IMR-90 (cell line): ENCODE measurements around the gene ANKRD16. TPM values are rescaled to one million over a fixed set of nuclear protein-coding genes. Genes with fewer than 3 reads are reported as not detected.

Source experiments
- ATAC-seq: fragments of 200-7000 bp; cut with Tn5 transposase; 2 replicates; pipeline ENCODE4 v1.9.1; 2020; ENCODE audit warnings: low read depth, mild to moderate bottlenecking, moderate library complexity
- BruUV-seq: library from RNA; stranded (reverse); fragments of 400-500 nt; replicated peaks from 2 replicates; lab custom pipeline; 2021; lab: Mats Ljungman, UMichigan
- CTCF ChIA-PET: fragments of 300-600 bp; formaldehyde crosslinking; extraction: SDS; loops from one replicate; lab custom pipeline; 2021; ENCODE audit warnings: antibody characterized with exemption; lab: Yijun Ruan, JAX
- POLR2A ChIA-PET: fragments of 300-600 bp; sonication (Branson Sonifier 250); formaldehyde crosslinking; loops from one replicate; lab custom pipeline; 2022; ENCODE audit warnings: antibody characterized with exemption; ENCODE audit not compliant: unreplicated experiment; lab: Charles Lee
- DNase-seq: peaks from one replicate; pipeline ENCODE4 v3.0.0; 2013
- H2AFZ ChIP-seq: replicated peaks from 2 replicates; pipeline ENCODE3; 2013; ENCODE audit warnings: low read length, mild to moderate bottlenecking; ENCODE audit not compliant: poor library complexity
- H2AK5ac ChIP-seq: 2 replicates; pipeline ENCODE4 v1.6.1; 2013; ENCODE audit warnings: low read depth, low read length, inconsistent platforms
- H2AK9ac ChIP-seq: replicated peaks from 2 replicates; pipeline ENCODE3; 2013; ENCODE audit warnings: mild to moderate bottlenecking, low read depth, low read length, moderate library complexity; ENCODE audit not compliant: poor library complexity
- H2BK120ac ChIP-seq: 2 replicates; pipeline ENCODE4 v1.6.1; 2013; ENCODE audit warnings: low read depth, low read length, inconsistent platforms
- H2BK15ac ChIP-seq: 3 replicates; pipeline ENCODE4 v1.6.1; 2013; ENCODE audit warnings: low read depth, low read length, inconsistent platforms
- H2BK20ac ChIP-seq: 2 replicates; pipeline ENCODE4 v1.6.1; 2013; ENCODE audit warnings: low read depth, mild to moderate bottlenecking, inconsistent platforms, low read length, moderate library complexity
- H2BK5ac ChIP-seq: 2 replicates; pipeline ENCODE4 v1.6.1; 2013; ENCODE audit warnings: mild to moderate bottlenecking, low read depth, low read length, inconsistent platforms; ENCODE audit not compliant: poor library complexity, severe bottlenecking
- H3K14ac ChIP-seq: replicated peaks from 2 replicates; pipeline ENCODE4 v1.6.1; 2013; ENCODE audit warnings: low read depth, low read length, inconsistent platforms
- H3K18ac ChIP-seq: 2 replicates; pipeline ENCODE4 v1.6.1; 2013; ENCODE audit warnings: low read depth, low read length, control low read depth
- H3K23ac ChIP-seq: 2 replicates; pipeline ENCODE4 v1.6.1; 2013; ENCODE audit warnings: low read depth, low read length, inconsistent platforms
- H3K27ac ChIP-seq: 2 replicates; pipeline ENCODE4 v1.5.1; 2013; ENCODE audit warnings: mild to moderate bottlenecking, control low read depth, low read length; ENCODE audit not compliant: insufficient read depth
- H3K27me3 ChIP-seq: 2 replicates; pipeline ENCODE4 v1.6.1; 2013; ENCODE audit warnings: low read length; ENCODE audit not compliant: control insufficient read depth, insufficient read depth
- H3K36me3 ChIP-seq: 2 replicates; pipeline ENCODE4 v1.6.1; 2013; ENCODE audit warnings: low read length, mixed read lengths; ENCODE audit not compliant: control insufficient read depth, insufficient read depth
- H3K4ac ChIP-seq: 2 replicates; pipeline ENCODE4 v1.6.1; 2013; ENCODE audit warnings: low read depth, low read length, inconsistent platforms
- H3K4me1 ChIP-seq: 2 replicates; pipeline ENCODE4 v1.6.1; 2013; ENCODE audit warnings: low read length, mixed read lengths; ENCODE audit not compliant: control insufficient read depth, insufficient read depth
- H3K4me2 ChIP-seq: 2 replicates; pipeline ENCODE4 v1.6.1; 2013; ENCODE audit warnings: low read depth, mild to moderate bottlenecking, control low read depth, low read length, moderate library complexity
- H3K4me3 ChIP-seq: 2 replicates; pipeline ENCODE4 v1.5.1; 2013; ENCODE audit warnings: low read depth, mild to moderate bottlenecking, control low read depth, low read length, moderate library complexity; ENCODE audit not compliant: insufficient read depth
- H3K56ac ChIP-seq: 2 replicates; pipeline ENCODE4 v1.6.1; 2013; ENCODE audit warnings: low read length, inconsistent platforms; ENCODE audit not compliant: insufficient read depth; ENCODE audit errors: extremely low read depth
- H3K79me1 ChIP-seq, 2 experiments: 2 replicates each; pipeline ENCODE4 v1.6.1; 2013; ENCODE audit warnings: low read length in 2 of 2, inconsistent platforms in 1 of 2, low read depth in 1 of 2
- H3K9ac ChIP-seq: 2 replicates; pipeline ENCODE4 v1.6.1; 2013; ENCODE audit warnings: low read depth, low read length, control low read depth
- H3K9me1 ChIP-seq: 2 replicates; pipeline ENCODE4 v1.6.1; 2013; ENCODE audit warnings: low read length, inconsistent platforms; ENCODE audit not compliant: insufficient read depth
- H3K9me3 ChIP-seq: 2 replicates; pipeline ENCODE4 v1.6.1; 2013; ENCODE audit warnings: low read length; ENCODE audit not compliant: control insufficient read depth, insufficient read depth
- H4K20me1 ChIP-seq: 2 replicates; pipeline ENCODE4 v1.6.1; 2013; ENCODE audit warnings: low read length, inconsistent platforms; ENCODE audit not compliant: insufficient read depth
- H4K5ac ChIP-seq: 2 replicates; pipeline ENCODE4 v1.6.1; 2013; ENCODE audit warnings: mild to moderate bottlenecking, low read depth, low read length, control low read depth
- H4K8ac ChIP-seq, 2 experiments: 2 replicates each; pipeline ENCODE4 v1.6.1; 2013; ENCODE audit warnings: low read depth in 2 of 2, low read length in 2 of 2, control low read depth in 1 of 2, inconsistent platforms in 1 of 2
- H4K91ac ChIP-seq: 2 replicates; pipeline ENCODE4 v1.6.1; 2013; ENCODE audit warnings: low read depth, low read length, inconsistent platforms; ENCODE audit not compliant: insufficient read depth
- BHLHE40 ChIP-seq: fragments of 150-350 bp; IDR thresholded peaks from 2 replicates; pipeline ENCODE4 v1.6.1; 2016; ENCODE audit warnings: mild to moderate bottlenecking, low read depth, low read length
- CEBPB ChIP-seq: IDR thresholded peaks from 2 replicates; pipeline ENCODE4 v1.6.1; 2012; ENCODE audit warnings: low read depth, low read length, improper control_type of control experiment
- CHD1 ChIP-seq: IDR thresholded peaks from 2 replicates; pipeline ENCODE4 v1.6.1; 2012; ENCODE audit warnings: low read depth, low read length, improper control_type of control experiment
- CTCF ChIP-seq: conservative IDR thresholded peaks from 2 replicates; pipeline ENCODE4 v1.5.1; 2012; ENCODE audit warnings: mild to moderate bottlenecking, low read depth, low read length, improper control_type of control experiment
- ELK1 ChIP-seq: fragments of 150-350 bp; IDR thresholded peaks from 2 replicates; pipeline ENCODE4 v1.6.1; 2016; ENCODE audit warnings: low read depth, mild to moderate bottlenecking, low read length, moderate library complexity, borderline replicate concordance
- FOS ChIP-seq: fragments of 150-350 bp; IDR thresholded peaks from 2 replicates; pipeline ENCODE4 v1.6.1; 2016; ENCODE audit warnings: low read depth, low read length
- MAFK ChIP-seq: IDR thresholded peaks from 2 replicates; pipeline ENCODE4 v1.6.1; 2012; ENCODE audit warnings: low read depth, low read length, improper control_type of control experiment
- MAZ ChIP-seq: IDR thresholded peaks from 2 replicates; pipeline ENCODE4 v1.6.1; 2012; ENCODE audit warnings: low read depth, mild to moderate bottlenecking, low read length, improper control_type of control experiment, moderate library complexity, borderline replicate concordance
- NFE2L2 ChIP-seq: fragments of 150-350 bp; IDR thresholded peaks from 2 replicates; pipeline ENCODE4 v1.6.1; 2016; ENCODE audit warnings: low read depth, mild to moderate bottlenecking, low read length
- POLR2A ChIP-seq: IDR thresholded peaks from 2 replicates; pipeline ENCODE4 v1.6.1; 2012; ENCODE audit warnings: mild to moderate bottlenecking, low read depth, low read length
- RAD21 ChIP-seq: IDR thresholded peaks from 2 replicates; pipeline ENCODE4 v1.6.1; 2012; ENCODE audit warnings: low read length, improper control_type of control experiment
- RCOR1 ChIP-seq: IDR thresholded peaks from 2 replicates; pipeline ENCODE4 v1.6.1; 2012; ENCODE audit warnings: mild to moderate bottlenecking, low read length, improper control_type of control experiment; ENCODE audit not compliant: insufficient replicate concordance
- RFX5 ChIP-seq: IDR thresholded peaks from 2 replicates; pipeline ENCODE4 v1.8.0; 2012; ENCODE audit warnings: low read depth, mild to moderate bottlenecking, low read length, moderate library complexity
- SMC3 ChIP-seq: fragments of 150-350 bp; IDR thresholded peaks from 2 replicates; pipeline ENCODE4 v1.6.1; 2016; ENCODE audit warnings: low read depth, mild to moderate bottlenecking, antibody characterized with exemption, low read length, moderate library complexity
- USF2 ChIP-seq: fragments of 150-350 bp; IDR thresholded peaks from 2 replicates; pipeline ENCODE4 v1.6.1; 2017; ENCODE audit warnings: mild to moderate bottlenecking, antibody characterized with exemption, low read length, low read depth
- WGBS, 2 experiments: methylation state at CpG; one replicate each; pipeline versions ENCODE4 v1.1.5 to v1.1.7; 2013; ENCODE audit warnings: missing lambda C conversion rate in 2 of 2; ENCODE audit not compliant: insufficient read length in 1 of 2; ENCODE audit errors: extremely low coverage in 2 of 2; 5-methylcytosine and 5-hydroxymethylcytosine counted together
- dilution Hi-C: fragments of 300-500 bp; cut with HindIII; formaldehyde crosslinking; loops from one replicate; pipeline ENCODE4 v1.14.3; 2018; ENCODE audit warnings: low sequenced_read_pairs; ENCODE audit not compliant: unreplicated experiment
- in situ Hi-C: fragments of 300-500 bp; cut with MboI; formaldehyde crosslinking; loops from 3 replicates; pipeline ENCODE4 v1.14.3; 2019; ENCODE audit warnings: low sequenced_read_pairs, inconsistent platforms, mixed read lengths
- intact Hi-C: fragments of 100-400 bp; cut with micrococcal nuclease; formaldehyde crosslinking; loops from 2 replicates; pipeline ENCODE4 v1.10.0; 2022
- polyA plus RNA-seq, 3 experiments: library from polyadenylated mRNA; depleted of rRNA; stranded (reverse); fragments of >200 nt; gene quantifications; 2 replicates each; pipeline ENCODE4 v1.2.3, GENCODE V29; 2012; ENCODE audit warnings: low replicate concordance in 1 of 3
- total RNA-seq: library from RNA; depleted of rRNA; stranded (reverse); fragments of >200 nt; gene quantifications from 2 replicates; pipeline ENCODE4 v1.2.3, GENCODE V29; 2012

ANKRD16 gene
- total and polyA plus RNA-seq, 2 of the 4 experiments (the other 2 are of a cell fraction), result 5.1 to 5.7 TPM

GRCh38 chr10:5885619-5886018, 4.1 kb downstream of the ANKRD16 start:
- ChIA-PET CTCF (interaction anchor here (1.2 kb wide), 1 partner anchor 12 kb away, joined by 3 read pairs; no protein-coding TSS in a partner anchor), POLR2A (no interaction called here)
- no peak overlapping the region for H3K4me3 ChIP-seq
- no peak overlapping the region for H2BK5ac ChIP-seq
- TF ChIP-seq CTCF (no peak), CEBPB (no peak), FOS (no peak), NFE2L2 (no peak), RFX5 (no peak), POLR2A (no peak), MAFK (no peak), SMC3 (no peak), RAD21 (no peak), MAZ (no peak), USF2 (no peak), CHD1 (no peak), BHLHE40 (no peak), ELK1 (no peak), RCOR1 (no peak)
- WGBS, 2 experiments, result 75% methylated on average over 1 of the region's 5 CpGs; no CpG with 5 or more reads in 1 of the 2 experiments
- no peak overlapping the region for H2AK5ac ChIP-seq
- peaks cover 16% of the 10 kb centered on the region; the same call in 1 of the 2 replicates for H4K20me1 ChIP-seq
- in situ Hi-C loops (loop anchor here (10.0 kb wide), 1 partner anchor 201 kb away; the partner anchor contains the start of gene TASOR2), dilution Hi-C loops (no loop called here), intact Hi-C loops (loop anchor here (5.0 kb wide), 2 partner anchors 73 to 198 kb away; partner anchors contain the start of gene GDI2)
- H3K27me3 ChIP-seq, result no peaks in the 10 kb centered on the region
- H2AK9ac ChIP-seq, result no peak overlapping the region
- peaks cover 10% of the 10 kb centered on the region for H3K9me1 ChIP-seq
- no peak for DNase-seq
- peaks cover 23% of the 10 kb centered on the region for H3K36me3 ChIP-seq
- peaks cover 8% of the 10 kb centered on the region for H3K4me1 ChIP-seq
- H4K5ac ChIP-seq, result no peak overlapping the region
- H3K18ac ChIP-seq, result no peak overlapping the region
- H2BK15ac ChIP-seq, result no peak overlapping the region
- H2BK120ac ChIP-seq, result no peak overlapping the region
- no peak for ATAC-seq
- no peak overlapping the region for H3K4ac ChIP-seq
- no peak overlapping the region for H3K27ac ChIP-seq
- H2BK20ac ChIP-seq, result no peak overlapping the region
- H4K91ac ChIP-seq, result no peak overlapping the region
- no peak overlapping the region for H3K23ac ChIP-seq
- no peak overlapping the region for H3K4me2 ChIP-seq
- BruUV-seq, result no TSS peak
- H2AFZ ChIP-seq, result no peak overlapping the region
- H3K14ac ChIP-seq, result no peak overlapping the region
- no peak overlapping the region for H3K9ac ChIP-seq
- peaks cover 17 to 18% of the 10 kb centered on the region in 2 experiments for H3K79me1 ChIP-seq
- no peak overlapping the region for H3K56ac ChIP-seq
- no peak overlapping the region for H4K8ac ChIP-seq
- H3K9me3 ChIP-seq, result no peaks in the 10 kb centered on the region
